Hepatocyte (in vitro differentiated cells): ENCODE results near the gene MACROD2. TPM values are rescaled to one million over a fixed set of nuclear protein-coding genes. Genes with fewer than 3 reads are reported as not detected.

Source experiments
- DNase-seq: peaks from one replicate; pipeline ENCODE4 v3.0.0-alpha.2; 2016; ENCODE audit warnings: low spot score
- H2AFZ ChIP-seq: fragments of 200-600 bp; sonication (generic); 2 replicates; pipeline ENCODE4 v1.6.0; 2016; ENCODE audit warnings: antibody characterized with exemption, mild to moderate bottlenecking
- H3K27ac ChIP-seq: fragments of 200-600 bp; sonication (generic); 2 replicates; pipeline ENCODE4 v1.5.1; 2016; ENCODE audit warnings: mild to moderate bottlenecking
- H3K27me3 ChIP-seq: fragments of 200-600 bp; sonication (generic); 2 replicates; pipeline ENCODE4 v1.6.1; 2016
- H3K36me3 ChIP-seq: fragments of 200-600 bp; sonication (generic); replicated peaks from 2 replicates; pipeline ENCODE4 v1.5.1; 2016; ENCODE audit warnings: low read depth; ENCODE audit not compliant: insufficient read depth
- H3K4me1 ChIP-seq: fragments of 200-600 bp; sonication (generic); 2 replicates; pipeline ENCODE4 v1.5.1; 2016; ENCODE audit warnings: mild to moderate bottlenecking, moderate library complexity; ENCODE audit not compliant: insufficient read depth
- H3K4me2 ChIP-seq: fragments of 200-600 bp; sonication (generic); 2 replicates; pipeline ENCODE4 v1.6.0; 2016
- H3K4me3 ChIP-seq: fragments of 200-600 bp; sonication (generic); 2 replicates; pipeline ENCODE4 v1.5.1; 2016; ENCODE audit warnings: mild to moderate bottlenecking
- H3K79me2 ChIP-seq: fragments of 200-600 bp; sonication (generic); 2 replicates; pipeline ENCODE4 v1.6.0; 2017; ENCODE audit warnings: mild to moderate bottlenecking
- H3K9me2 ChIP-seq: fragments of 200-600 bp; sonication (generic); replicated peaks from 2 replicates; pipeline ENCODE4 v1.6.0; 2017; ENCODE audit warnings: mild to moderate bottlenecking; ENCODE audit not compliant: insufficient read depth
- H3K9me3 ChIP-seq: fragments of 200-600 bp; sonication (generic); 2 replicates; pipeline ENCODE4 v1.5.1; 2016; ENCODE audit warnings: low read depth, mild to moderate bottlenecking
- H4K20me1 ChIP-seq: fragments of 200-600 bp; sonication (generic); 2 replicates; pipeline ENCODE4 v1.6.0; 2016; ENCODE audit warnings: mild to moderate bottlenecking; ENCODE audit not compliant: insufficient read depth, poor library complexity, severe bottlenecking
- CTCF ChIP-seq: fragments of 200-600 bp; sonication (generic); IDR thresholded peaks from 2 replicates; pipeline ENCODE4 v1.5.1; 2016; ENCODE audit warnings: antibody characterized with exemption, mild to moderate bottlenecking; ENCODE audit not compliant: poor library complexity
- EZH2 ChIP-seq: fragments of 200-600 bp; sonication (generic); IDR thresholded peaks from 2 replicates; pipeline ENCODE4 v1.6.1; 2016; ENCODE audit warnings: antibody characterized with exemption, mild to moderate bottlenecking, borderline replicate concordance
- EZH2phosphoT487 ChIP-seq: fragments of 200-600 bp; sonication (generic); IDR thresholded peaks from one replicate; pipeline ENCODE4 v1.6.1; 2018; ENCODE audit warnings: antibody characterized with exemption, mild to moderate bottlenecking, low read depth, moderate library complexity; ENCODE audit not compliant: unreplicated experiment, severe bottlenecking
- WGBS: methylation state at CpG from one replicate; pipeline ENCODE4 v1.1.6; 2016; ENCODE audit warnings: low lambda C conversion rate; ENCODE audit errors: missing lambda C conversion rate; 5-methylcytosine and 5-hydroxymethylcytosine counted together
- polyA plus RNA-seq: library from polyadenylated mRNA; unstranded; fragments of >200 nt; fragmentation: Nextera tagmentation; extraction: Ambion mirVana; gene quantifications from 2 replicates; pipeline ENCODE4 v1.2.1, GENCODE V29; 2016
- total RNA-seq: library from RNA; depleted of rRNA; stranded (reverse); fragments of >200 nt; gene quantifications from 2 replicates; pipeline ENCODE4 v1.2.3, GENCODE V29; 2014

Gene MACROD2
- total and polyA plus RNA-seq, 2 experiments from 2014 or later = 2.4 to 3.1 TPM

GRCh38 chr20:14319704-14320103 lies 324.4 kb downstream of the MACROD2 start:
- peaks cover 2% of the 10 kb centered on the region for H3K36me3 ChIP-seq
- no peak for DNase-seq
- no peaks in the 10 kb centered on the region for H3K4me1 ChIP-seq
- H3K9me2 ChIP-seq = no peaks in the 10 kb centered on the region
- no peak overlapping the region for H3K27ac ChIP-seq
- no peak overlapping the region for H3K4me2 ChIP-seq
- H3K4me3 ChIP-seq = no peak overlapping the region
- H3K79me2 ChIP-seq = peaks cover 6% of the 10 kb centered on the region
- no peak for TF ChIP-seq EZH2
- TF ChIP-seq CTCF = no peak
- TF ChIP-seq EZH2phosphoT487 = no peak
- no peak overlapping the region for H2AFZ ChIP-seq
- H4K20me1 ChIP-seq = peaks cover 20% of the 10 kb centered on the region
- 90% methylated on average over 1 of the region's 1 CpG for WGBS
- no peaks in the 10 kb centered on the region for H3K9me3 ChIP-seq
- no peaks in the 10 kb centered on the region for H3K27me3 ChIP-seq

- Histone ChIP-seq H3K27me3 (no peaks in the 10 kb centered on the region), H2AFZ (no peak overlapping the region), H3K79me2 (peaks cover 98% of the 10 kb centered on the region), H3K4me1 (no peaks in the 10 kb centered on the region), H3K4me2 (peak overlapping the region; percentile 75), H4K20me1 (peaks cover 35% of the 10 kb centered on the region), H3K9me2 (no peaks in the 10 kb centered on the region), H3K9me3 (no peaks in the 10 kb centered on the region), H3K27ac (peak overlapping the region; percentile 87), H3K36me3 (peaks cover 13% of the 10 kb centered on the region), H3K4me3 (peak overlapping the region; percentile 50)
- 49% methylated on average over 6 of the region's 6 CpGs for WGBS
- TF ChIP-seq CTCF = no peak
- TF ChIP-seq EZH2phosphoT487 = no peak
- no peak for TF ChIP-seq EZH2
- DNase-seq = peak; percentile 7
These were observed 336.3 kb downstream of the MACROD2 start for GRCh38 chr20:14331646-14332045.

GRCh38 chr20:14332866-14333265 lies 337.6 kb downstream of the MACROD2 start:
- no peak for TF ChIP-seq CTCF
- TF ChIP-seq EZH2 = no peak
- TF ChIP-seq EZH2phosphoT487 = no peak
- H3K27ac ChIP-seq = peak overlapping the region; percentile 87
- H4K20me1 ChIP-seq = peaks cover 34% of the 10 kb centered on the region
- no peaks in the 10 kb centered on the region for H3K9me2 ChIP-seq
- no peaks in the 10 kb centered on the region for H3K4me1 ChIP-seq
- peak overlapping the region; percentile 50 for H3K4me3 ChIP-seq
- peaks cover 91% of the 10 kb centered on the region for H3K79me2 ChIP-seq
- no peaks in the 10 kb centered on the region for H3K9me3 ChIP-seq
- peak; percentile 11 for DNase-seq
- H3K4me2 ChIP-seq = peak overlapping the region; percentile 75
- H3K36me3 ChIP-seq = peaks cover 6% of the 10 kb centered on the region
- H2AFZ ChIP-seq = no peak overlapping the region
- H3K27me3 ChIP-seq = no peaks in the 10 kb centered on the region
- WGBS = 19% methylated on average over 2 of the region's 2 CpGs

GRCh38 chr20:14333721-14334120 lies 338.4 kb downstream of the MACROD2 start:
- H3K27ac ChIP-seq = peak overlapping the region; percentile 87
- no peaks in the 10 kb centered on the region for H3K9me2 ChIP-seq

More at GRCh38 chr20:14333721-14334120, 338.4 kb downstream of the MACROD2 start:
- peak overlapping the region; percentile 75 for H3K4me2 ChIP-seq
- H3K36me3 ChIP-seq = no peaks in the 10 kb centered on the region
- H3K9me3 ChIP-seq = no peaks in the 10 kb centered on the region
- no peaks in the 10 kb centered on the region for H3K27me3 ChIP-seq
- DNase-seq = no peak
- H3K4me3 ChIP-seq = peak overlapping the region; percentile 50
- peaks cover 82% of the 10 kb centered on the region for H3K79me2 ChIP-seq
- H2AFZ ChIP-seq = no peak overlapping the region
- TF ChIP-seq EZH2phosphoT487 (no peak), EZH2 (no peak), CTCF (no peak)
- H3K4me1 ChIP-seq = no peaks in the 10 kb centered on the region
- WGBS = 11% methylated on average over 3 of the region's 3 CpGs
- peaks cover 26% of the 10 kb centered on the region for H4K20me1 ChIP-seq
